Cardiac muscle cell (in vitro differentiated cells and primary cell): ENCODE results near the gene TENM3. TPM values are rescaled to one million over a fixed set of nuclear protein-coding genes. Genes with fewer than 3 reads are reported as not detected.
"Not testable (repeated sequence)": the region's sequence is repeated elsewhere in the genome, so short reads cannot be mapped to it uniquely, and the experiment has no call there.

Source experiments
- DNase-seq, 2 donors: peaks; one replicate each; pipeline versions ENCODE4 v3.0.0 to v3.0.0-alpha.2; 2010 to 2017; ENCODE audit warnings: low read depth in 1 of 2, low spot score in 1 of 2
- H3K27ac ChIP-seq: fragments of 200-600 bp; sonication (generic); 2 replicates; pipeline ENCODE4 v1.5.1; 2016
- H3K27me3 ChIP-seq: fragments of 200-600 bp; sonication (generic); 2 replicates; pipeline ENCODE4 v1.6.0; 2016; ENCODE audit warnings: control low read depth
- H3K36me3 ChIP-seq: fragments of 200-600 bp; sonication (generic); 2 replicates; pipeline ENCODE4 v1.5.1; 2016; ENCODE audit warnings: control low read depth
- H3K4me1 ChIP-seq: fragments of 200-600 bp; sonication (generic); 2 replicates; pipeline ENCODE4 v1.8.1; 2017; ENCODE audit warnings: low read depth, mild to moderate bottlenecking, mixed run types
- H3K4me3 ChIP-seq: fragments of 200-600 bp; sonication (generic); 2 replicates; pipeline ENCODE4 v1.5.1; 2016; ENCODE audit warnings: mild to moderate bottlenecking
- H3K9me3 ChIP-seq: fragments of 200-600 bp; sonication (generic); 2 replicates; pipeline ENCODE4 v1.5.1; 2017; ENCODE audit warnings: low read depth, mild to moderate bottlenecking, control low read depth
- polyA plus RNA-seq: library from polyadenylated mRNA; unstranded; fragments of >200 nt; fragmentation: Nextera tagmentation; extraction: Ambion mirVana; gene quantifications from 2 replicates; pipeline ENCODE4 v1.2.1, GENCODE V29; 2016
- total RNA-seq: library from RNA; depleted of rRNA; stranded (reverse); fragments of >200 nt; gene quantifications from 2 replicates; pipeline ENCODE4 v1.2.3, GENCODE V29; 2016
- TF ChIP-seq, protein P1 (sequence below): IDR thresholded peaks from 2 replicates; pipeline ENCODE4 v1.5.1; 2012; ENCODE audit warnings: low read depth, mild to moderate bottlenecking, low read length

Gene TENM3
- total and polyA plus RNA-seq, 2 experiments from 2014 or later: 12.5 to 24.8 TPM

DNA sequence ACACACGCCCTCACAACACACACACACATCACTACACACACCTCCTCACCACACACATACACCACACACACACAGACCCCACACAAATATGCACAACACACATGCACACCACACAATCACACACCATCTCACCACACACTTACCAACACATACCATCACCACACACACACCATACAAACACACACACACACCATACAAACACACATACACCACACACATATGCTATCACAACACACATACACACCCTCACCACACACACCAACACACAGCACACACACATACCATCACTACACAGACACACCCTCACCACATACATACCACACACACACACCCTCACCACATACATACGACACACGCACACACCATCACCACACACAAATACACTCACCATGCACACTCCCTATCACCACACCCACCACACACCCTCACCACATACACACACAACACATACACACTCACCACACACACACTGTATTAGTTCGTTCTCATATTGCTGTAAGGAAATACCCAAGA lies 567.0 kb downstream of the TENM3 start:
- peaks cover 6% of the 10 kb centered on the region for H3K27me3 ChIP-seq
- no peaks in the 10 kb centered on the region for H3K4me1 ChIP-seq
- TF ChIP-seq, protein P1, sequence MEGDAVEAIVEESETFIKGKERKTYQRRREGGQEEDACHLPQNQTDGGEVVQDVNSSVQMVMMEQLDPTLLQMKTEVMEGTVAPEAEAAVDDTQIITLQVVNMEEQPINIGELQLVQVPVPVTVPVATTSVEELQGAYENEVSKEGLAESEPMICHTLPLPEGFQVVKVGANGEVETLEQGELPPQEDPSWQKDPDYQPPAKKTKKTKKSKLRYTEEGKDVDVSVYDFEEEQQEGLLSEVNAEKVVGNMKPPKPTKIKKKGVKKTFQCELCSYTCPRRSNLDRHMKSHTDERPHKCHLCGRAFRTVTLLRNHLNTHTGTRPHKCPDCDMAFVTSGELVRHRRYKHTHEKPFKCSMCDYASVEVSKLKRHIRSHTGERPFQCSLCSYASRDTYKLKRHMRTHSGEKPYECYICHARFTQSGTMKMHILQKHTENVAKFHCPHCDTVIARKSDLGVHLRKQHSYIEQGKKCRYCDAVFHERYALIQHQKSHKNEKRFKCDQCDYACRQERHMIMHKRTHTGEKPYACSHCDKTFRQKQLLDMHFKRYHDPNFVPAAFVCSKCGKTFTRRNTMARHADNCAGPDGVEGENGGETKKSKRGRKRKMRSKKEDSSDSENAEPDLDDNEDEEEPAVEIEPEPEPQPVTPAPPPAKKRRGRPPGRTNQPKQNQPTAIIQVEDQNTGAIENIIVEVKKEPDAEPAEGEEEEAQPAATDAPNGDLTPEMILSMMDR: no peak
- no peak overlapping the region for H3K27ac ChIP-seq
- H3K4me3 ChIP-seq: no peak overlapping the region
- no peak for DNase-seq
- H3K9me3 ChIP-seq: no peaks in the 10 kb centered on the region
- no peaks in the 10 kb centered on the region for H3K36me3 ChIP-seq

DNA sequence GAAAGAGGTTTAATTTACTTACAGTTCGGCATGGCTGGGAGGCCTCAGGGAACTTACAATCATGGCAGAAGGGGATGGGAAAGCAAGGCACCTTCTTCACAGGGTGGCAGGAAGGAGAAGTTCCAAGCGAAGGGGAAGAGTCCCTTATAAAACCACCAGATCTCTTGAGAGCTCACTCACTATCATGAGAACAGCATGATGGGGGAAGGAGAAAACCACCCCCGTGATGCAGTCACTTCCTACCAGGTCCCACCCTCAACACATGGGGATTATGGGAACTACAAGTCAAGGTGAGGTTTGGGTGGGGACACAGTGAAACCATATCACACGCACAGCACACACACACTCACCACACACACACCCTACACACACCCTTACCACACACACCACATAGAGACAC lies 569.7 kb downstream of the TENM3 start:
- TF ChIP-seq, protein P1: no peak
- no peak for DNase-seq
- no peaks in the 10 kb centered on the region for H3K9me3 ChIP-seq
- H3K27ac ChIP-seq: no peak overlapping the region
- no peak overlapping the region for H3K4me3 ChIP-seq
- no peaks in the 10 kb centered on the region for H3K36me3 ChIP-seq
- H3K27me3 ChIP-seq: no peaks in the 10 kb centered on the region
- no peaks in the 10 kb centered on the region for H3K4me1 ChIP-seq

DNA sequence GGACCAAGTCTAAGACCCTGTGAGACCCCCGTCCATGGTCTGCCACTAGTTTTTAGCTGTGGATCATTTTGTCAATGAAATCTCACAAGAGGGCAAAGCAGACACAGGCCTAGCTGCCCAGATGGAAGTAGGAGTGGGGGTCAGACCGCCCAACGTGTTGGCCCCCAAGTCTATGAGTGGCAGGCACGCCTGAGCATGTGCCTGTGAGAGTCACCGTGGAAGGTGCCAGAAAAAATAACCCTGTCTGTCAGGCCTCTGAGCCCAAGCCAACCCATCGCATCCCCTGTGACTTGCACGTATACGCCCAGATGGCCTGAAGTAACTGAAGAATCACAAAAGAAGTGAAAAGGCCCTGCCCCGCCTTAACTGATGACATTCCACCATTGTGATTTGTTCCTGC lies 570.9 kb downstream of the TENM3 start:
- H3K27ac ChIP-seq, DNase-seq, H3K27me3 ChIP-seq, H3K36me3 ChIP-seq, H3K4me3 ChIP-seq, H3K4me1 ChIP-seq, H3K9me3 ChIP-seq: not testable (repeated sequence)

DNA sequence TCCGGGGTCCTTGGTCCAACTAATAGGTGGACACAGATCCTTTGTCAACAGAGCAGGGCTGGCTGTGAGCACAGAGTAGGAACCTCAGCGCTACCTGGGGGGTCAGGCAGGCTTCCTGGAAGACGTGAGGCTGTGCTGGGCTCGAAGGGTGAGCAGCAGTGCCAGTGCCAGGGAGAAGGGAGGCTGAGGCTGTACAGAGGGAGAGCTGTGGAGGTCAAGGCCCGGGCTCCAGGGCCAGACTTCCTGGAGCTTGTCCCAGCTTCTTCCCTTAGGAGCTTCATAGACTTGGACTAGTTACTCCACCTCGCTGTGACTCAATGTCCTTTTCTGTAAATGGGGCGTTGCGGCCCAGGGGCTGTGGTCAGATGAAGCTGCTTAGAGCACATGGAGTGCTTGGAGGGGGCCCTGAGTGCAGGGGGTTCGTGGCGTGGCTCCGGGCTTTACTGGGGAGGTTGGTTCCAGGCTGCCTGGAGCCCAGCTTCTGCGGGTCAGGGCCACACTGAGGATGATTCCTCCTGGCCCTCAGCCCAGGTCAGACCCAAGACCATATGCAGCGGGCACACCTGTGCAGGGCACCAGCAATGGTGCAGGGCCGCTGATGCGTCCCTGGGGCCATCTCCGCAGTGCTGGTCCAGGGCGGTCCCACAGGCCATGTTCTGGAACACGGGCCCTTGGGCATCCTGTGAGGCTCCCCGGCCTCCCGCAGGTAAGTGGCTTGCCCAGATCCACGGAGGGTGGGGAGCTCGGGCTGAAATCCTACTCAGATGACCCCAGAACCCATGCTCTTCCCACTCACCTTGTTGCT lies 575.9 kb downstream of the TENM3 start:
- no peak for DNase-seq
- H3K4me1 ChIP-seq: no peaks in the 10 kb centered on the region
- H3K4me3 ChIP-seq: no peak overlapping the region
- H3K9me3 ChIP-seq: no peaks in the 10 kb centered on the region
- no peaks in the 10 kb centered on the region for H3K27me3 ChIP-seq
- no peak overlapping the region for H3K27ac ChIP-seq
- TF ChIP-seq, protein P1: no peak
- H3K36me3 ChIP-seq: no peaks in the 10 kb centered on the region

DNA sequence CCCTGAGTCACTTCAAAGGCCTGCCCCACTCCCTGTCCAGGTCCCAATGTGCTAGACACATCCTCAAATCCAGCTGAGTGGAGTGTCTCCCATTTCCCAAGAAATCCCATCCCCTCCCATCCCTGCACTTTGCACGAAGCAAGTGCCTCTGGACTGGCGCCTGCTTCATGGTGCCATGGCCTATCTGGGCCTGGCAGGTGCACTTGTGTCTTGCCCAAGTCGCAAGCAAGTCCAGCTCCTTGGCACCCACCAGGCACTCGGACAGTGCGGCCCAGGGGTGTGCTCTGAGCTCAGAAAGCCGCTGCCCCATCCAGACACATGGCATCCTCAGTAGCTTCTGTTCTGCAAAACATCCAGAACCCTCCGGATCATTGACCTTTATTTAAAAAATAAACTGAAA lies 576.5 kb downstream of the TENM3 start:
- H3K4me1 ChIP-seq: no peaks in the 10 kb centered on the region
- H3K4me3 ChIP-seq: no peak overlapping the region
- H3K36me3 ChIP-seq: no peaks in the 10 kb centered on the region
- no peaks in the 10 kb centered on the region for H3K27me3 ChIP-seq
- H3K9me3 ChIP-seq: no peaks in the 10 kb centered on the region
- no peak for DNase-seq
- TF ChIP-seq, protein P1: no peak
- no peak overlapping the region for H3K27ac ChIP-seq

DNA sequence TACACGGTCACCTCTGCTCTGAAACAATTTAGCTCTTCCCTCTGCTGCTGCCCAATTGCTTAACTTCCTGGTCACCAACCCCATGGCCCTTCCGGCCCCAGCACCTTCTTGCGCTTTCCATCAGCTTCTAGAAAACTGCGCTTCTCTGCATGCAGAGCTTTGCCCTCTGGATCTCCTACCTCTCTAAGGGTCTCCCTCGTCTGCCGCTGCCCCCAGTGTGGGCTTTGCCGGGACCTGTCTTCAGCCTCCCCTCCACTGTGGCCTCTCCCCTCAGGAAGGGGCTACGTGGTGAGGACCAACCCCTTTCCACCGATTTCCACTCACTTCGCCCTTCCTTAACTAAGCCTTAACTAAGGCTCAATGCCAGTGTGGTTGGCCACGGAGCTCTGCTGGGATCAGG lies 579.4 kb downstream of the TENM3 start:
- Histone ChIP-seq H3K27me3 (no peaks in the 10 kb centered on the region), H3K27ac (no peak overlapping the region), H3K4me3 (no peak overlapping the region), H3K4me1 (peaks cover 4% of the 10 kb centered on the region), H3K36me3 (no peaks in the 10 kb centered on the region), H3K9me3 (no peaks in the 10 kb centered on the region)
- TF ChIP-seq, protein P1: no peak
- DNase-seq: no peak
